ENCODE results near the gene DEPDC4. TPM values are rescaled to one million over a fixed set of nuclear protein-coding genes. Genes with fewer than 3 reads are reported as not detected.

Gene DEPDC4
- total and polyA plus RNA-seq, 2 of the 4 experiments (the other 2 are of a cell fraction) = 0.72 to 0.79 TPM

- in situ Hi-C loops (cut with MboI; ENCODE audit: low sequenced_read_pairs) (no loop called here), dilution Hi-C loops (cut with HindIII; ENCODE audit: low sequenced_read_pairs, unreplicated experiment) (no loop called here), intact Hi-C loops (cut with micrococcal nuclease) (loop anchor here (5.0 kb wide), 1 partner anchor 162 kb away; no protein-coding TSS in a partner anchor)
- Histone ChIP-seq H4K20me1 (ENCODE audit: insufficient read depth, low read length) (no peaks in the 10 kb centered on the region), H4K5ac (ENCODE audit: low read depth, low read length) (no peak overlapping the region), H3K79me1 (ENCODE audit: low read depth in 1 of 2, low read length in 2 of 2) (no peaks in the 10 kb centered on the region), H3K4me3 (ENCODE audit: insufficient read depth, low read depth, low read length) (no peak overlapping the region), H3K4me2 (ENCODE audit: low read depth, low read length) (no peak overlapping the region), H2AK9ac (replicated peaks; ENCODE audit: low read depth, low read length, poor library complexity) (no peak overlapping the region), H3K4me1 (ENCODE audit: control insufficient read depth, insufficient read depth, low read length) (no peaks in the 10 kb centered on the region), H3K4ac (ENCODE audit: low read depth, low read length) (no peak overlapping the region), H3K36me3 (ENCODE audit: control insufficient read depth, insufficient read depth, low read length) (peaks cover 15% of the 10 kb centered on the region), H3K18ac (ENCODE audit: low read depth, low read length) (no peak overlapping the region), H4K8ac (ENCODE audit: low read depth in 2 of 2, low read length in 2 of 2) (no peak overlapping the region), H3K27me3 (ENCODE audit: control insufficient read depth, insufficient read depth, low read length) (no peaks in the 10 kb centered on the region), H2AFZ (replicated peaks; ENCODE audit: low read length, poor library complexity) (no peak overlapping the region), H2BK20ac (ENCODE audit: low read depth, low read length) (no peak overlapping the region), H2BK15ac (ENCODE audit: low read depth, low read length) (no peak overlapping the region), H3K9ac (ENCODE audit: low read depth, low read length) (no peak overlapping the region), H3K23ac (ENCODE audit: low read depth, low read length) (no peak overlapping the region), H2AK5ac (ENCODE audit: low read depth, low read length) (no peak overlapping the region), H2BK120ac (ENCODE audit: low read depth, low read length) (no peak overlapping the region), H3K56ac (ENCODE audit: extremely low read depth, insufficient read depth, low read length) (no peak overlapping the region), H2BK5ac (ENCODE audit: low read depth, low read length, poor library complexity, severe bottlenecking) (no peak overlapping the region), H3K14ac (replicated peaks; ENCODE audit: low read depth, low read length) (no peak overlapping the region), H4K91ac (ENCODE audit: insufficient read depth, low read depth, low read length) (no peak overlapping the region), H3K9me1 (ENCODE audit: insufficient read depth, low read length) (0 out of 2 replicates have a peak, but pooled peaks cover 4% of the 10 kb centered on the region), H3K9me3 (ENCODE audit: control insufficient read depth, insufficient read depth, low read length) (no peaks in the 10 kb centered on the region), H3K27ac (ENCODE audit: insufficient read depth, low read length) (no peak overlapping the region)
- ATAC-seq (ENCODE audit: low read depth) = no peak
- CTCF ChIA-PET = interaction anchor here (1.4 kb wide), 1 partner anchor 15 kb away, joined by 4 read pairs; no protein-coding TSS in a partner anchor
- no TSS peak for BruUV-seq (replicated peaks)
- POLR2A ChIA-PET (ENCODE audit: unreplicated experiment) = no interaction called here
- TF ChIP-seq FOS (IDR thresholded peaks at IDR 0.05; ENCODE audit: low read depth, low read length) (no peak), RCOR1 (IDR thresholded peaks at IDR 0.05; ENCODE audit: insufficient replicate concordance, low read length) (no peak), USF2 (IDR thresholded peaks at IDR 0.05; ENCODE audit: low read depth, low read length) (no peak), CEBPB (IDR thresholded peaks at IDR 0.05; ENCODE audit: low read depth, low read length) (peak; percentile 81), RFX5 (IDR thresholded peaks at IDR 0.05; ENCODE audit: low read depth, low read length) (no peak), BHLHE40 (IDR thresholded peaks at IDR 0.05; ENCODE audit: low read depth, low read length) (no peak)
- no CpG with 5 or more reads among the region's 5 CpGs for WGBS, 2 experiments (ENCODE audit: extremely low coverage in 2 of 2, insufficient read length in 1 of 2)
- no peak for DNase-seq
Measured at GRCh38 chr12:100219328-100220109, 47.4 kb downstream of the DEPDC4 start.

All from IMR-90 (cell line).